ENCODE measurements around the gene DHX57.

DNA sequence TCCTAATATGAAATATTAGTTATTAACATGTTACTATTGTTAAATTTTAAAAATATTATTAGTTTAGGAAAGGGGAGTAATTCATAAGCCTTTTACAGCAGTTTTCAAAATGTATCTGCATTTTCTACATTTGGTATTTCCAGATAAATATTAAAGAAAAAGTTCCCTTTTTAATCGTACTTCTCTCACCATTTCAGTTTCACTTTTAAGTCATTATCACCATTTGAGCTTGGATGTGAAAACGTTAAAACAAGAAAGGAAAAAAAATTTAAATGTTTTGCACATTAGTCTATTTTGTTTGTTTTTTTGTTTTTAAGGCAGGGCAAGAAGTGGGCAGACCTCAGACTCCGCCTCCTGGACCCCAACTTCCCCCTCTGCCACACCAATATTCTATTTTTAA, 121.2 kb downstream of the DHX57 start:
- TF ChIP-seq, protein P1, sequence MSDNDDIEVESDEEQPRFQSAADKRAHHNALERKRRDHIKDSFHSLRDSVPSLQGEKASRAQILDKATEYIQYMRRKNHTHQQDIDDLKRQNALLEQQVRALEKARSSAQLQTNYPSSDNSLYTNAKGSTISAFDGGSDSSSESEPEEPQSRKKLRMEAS (IDR thresholded peaks at IDR 0.05) = no peak
- TF ChIP-seq EP300 (IDR thresholded peaks at IDR 0.05; ENCODE audit: borderline replicate concordance) = no peak
- no peak for TF ChIP-seq NFIC (IDR thresholded peaks at IDR 0.05)
- TF ChIP-seq CREB1 (IDR thresholded peaks at IDR 0.05; ENCODE audit: low read depth) = no peak
